GM06990 (cell line): Measurements from ENCODE around the gene ASAP2.

ENCODE experiments used
- DNase-seq: peaks from one replicate; pipeline ENCODE4 v3.0.0-alpha.2; 2011; ENCODE audit not compliant: insufficient read length; ENCODE audit errors: extremely low read depth
- H3K27me3 ChIP-seq: replicated peaks from 2 replicates; pipeline ENCODE4 v1.6.0; 2011; ENCODE audit warnings: low read length; ENCODE audit not compliant: control insufficient read depth, insufficient read depth
- H3K36me3 ChIP-seq: 2 replicates; pipeline ENCODE4 v1.5.1; 2011; ENCODE audit warnings: low read length; ENCODE audit not compliant: control insufficient read depth, insufficient read depth
- H3K4me3 ChIP-seq: replicated peaks from 2 replicates; pipeline ENCODE4 v1.5.1; 2011; ENCODE audit warnings: low read depth, mild to moderate bottlenecking, control low read depth, low read length
- TF ChIP-seq, protein P1 (sequence below): IDR thresholded peaks from 2 replicates; pipeline ENCODE4 v1.5.1; 2011; ENCODE audit warnings: low read length, control low read depth, mild to moderate bottlenecking, inconsistent platforms; ENCODE audit not compliant: insufficient read depth, poor library complexity, severe bottlenecking

ASAP2 gene

DNA sequence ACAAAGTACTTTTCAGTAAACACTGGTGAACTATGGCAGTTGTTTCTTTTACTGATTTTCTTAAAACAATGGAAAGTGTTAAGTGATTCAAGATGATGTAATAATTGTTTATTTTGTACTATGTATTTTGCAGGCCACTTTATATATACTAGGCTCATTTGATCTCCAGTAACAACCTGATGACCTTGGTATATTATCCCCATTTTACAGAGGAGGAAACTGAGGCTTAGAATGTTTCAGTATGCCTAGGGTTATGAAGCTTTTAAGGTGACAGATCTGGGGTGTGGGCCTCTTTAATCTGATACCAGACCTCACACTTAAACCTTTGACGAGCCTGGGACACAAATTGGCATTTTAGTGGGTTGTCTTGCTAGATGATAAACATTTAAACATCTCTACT lies 153.5 kb downstream of the ASAP2 start:
- TF ChIP-seq, protein P1, sequence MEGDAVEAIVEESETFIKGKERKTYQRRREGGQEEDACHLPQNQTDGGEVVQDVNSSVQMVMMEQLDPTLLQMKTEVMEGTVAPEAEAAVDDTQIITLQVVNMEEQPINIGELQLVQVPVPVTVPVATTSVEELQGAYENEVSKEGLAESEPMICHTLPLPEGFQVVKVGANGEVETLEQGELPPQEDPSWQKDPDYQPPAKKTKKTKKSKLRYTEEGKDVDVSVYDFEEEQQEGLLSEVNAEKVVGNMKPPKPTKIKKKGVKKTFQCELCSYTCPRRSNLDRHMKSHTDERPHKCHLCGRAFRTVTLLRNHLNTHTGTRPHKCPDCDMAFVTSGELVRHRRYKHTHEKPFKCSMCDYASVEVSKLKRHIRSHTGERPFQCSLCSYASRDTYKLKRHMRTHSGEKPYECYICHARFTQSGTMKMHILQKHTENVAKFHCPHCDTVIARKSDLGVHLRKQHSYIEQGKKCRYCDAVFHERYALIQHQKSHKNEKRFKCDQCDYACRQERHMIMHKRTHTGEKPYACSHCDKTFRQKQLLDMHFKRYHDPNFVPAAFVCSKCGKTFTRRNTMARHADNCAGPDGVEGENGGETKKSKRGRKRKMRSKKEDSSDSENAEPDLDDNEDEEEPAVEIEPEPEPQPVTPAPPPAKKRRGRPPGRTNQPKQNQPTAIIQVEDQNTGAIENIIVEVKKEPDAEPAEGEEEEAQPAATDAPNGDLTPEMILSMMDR: no peak
- Histone ChIP-seq H3K27me3 (no peaks in the 10 kb centered on the region; the same call in 1 of the 2 replicates), H3K4me3 (no peak overlapping the region), H3K36me3 (no peaks in the 10 kb centered on the region)
- no peak for DNase-seq

DNA sequence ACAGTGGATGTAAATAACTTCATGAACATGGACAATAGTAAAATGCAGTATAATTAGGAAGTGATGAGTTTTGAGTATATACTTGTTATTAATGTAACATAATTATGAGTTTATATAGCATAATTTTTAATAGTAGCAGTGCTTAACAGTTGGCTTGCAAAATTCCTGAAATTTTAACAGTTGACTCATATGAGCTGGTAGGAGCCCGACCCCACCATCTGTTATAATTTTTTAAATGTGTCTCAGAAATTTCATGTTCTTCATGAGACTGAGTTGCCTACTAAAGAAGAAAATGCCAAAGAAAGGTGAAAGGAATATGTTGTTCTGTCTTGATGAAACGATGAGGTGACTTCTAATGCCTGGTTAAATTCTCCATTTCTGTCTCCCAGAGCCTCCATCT lies 154.1 kb downstream of the ASAP2 start:
- no peak for DNase-seq
- Histone ChIP-seq H3K4me3 (no peak overlapping the region), H3K27me3 (no peaks in the 10 kb centered on the region; the same call in 1 of the 2 replicates), H3K36me3 (no peaks in the 10 kb centered on the region)
- TF ChIP-seq, protein P1: no peak

DNA sequence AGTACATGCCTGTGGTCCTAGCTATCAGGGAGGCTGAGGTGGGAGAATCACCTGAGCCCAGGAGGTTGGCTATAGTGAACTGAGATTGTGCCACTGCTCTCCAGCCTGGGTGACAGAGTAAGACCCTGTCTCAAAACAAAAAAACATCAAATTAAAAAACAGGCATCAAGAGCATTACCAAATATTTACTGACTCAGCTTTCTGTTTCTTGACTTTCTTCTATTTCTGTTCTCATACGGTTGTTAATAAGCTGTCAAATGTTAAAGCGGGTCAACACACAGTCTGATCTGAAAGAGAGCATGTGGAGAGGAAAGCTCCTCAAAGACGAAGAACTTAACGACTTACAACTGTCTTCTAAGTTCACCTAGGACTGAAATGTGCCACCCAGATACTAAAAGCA lies 157.8 kb downstream of the ASAP2 start:
- TF ChIP-seq, protein P1: no peak
- DNase-seq: no peak
- no peaks in the 10 kb centered on the region; the same call in 1 of the 2 replicates for H3K27me3 ChIP-seq
- H3K4me3 ChIP-seq: no peak overlapping the region
- H3K36me3 ChIP-seq: no peaks in the 10 kb centered on the region

DNA sequence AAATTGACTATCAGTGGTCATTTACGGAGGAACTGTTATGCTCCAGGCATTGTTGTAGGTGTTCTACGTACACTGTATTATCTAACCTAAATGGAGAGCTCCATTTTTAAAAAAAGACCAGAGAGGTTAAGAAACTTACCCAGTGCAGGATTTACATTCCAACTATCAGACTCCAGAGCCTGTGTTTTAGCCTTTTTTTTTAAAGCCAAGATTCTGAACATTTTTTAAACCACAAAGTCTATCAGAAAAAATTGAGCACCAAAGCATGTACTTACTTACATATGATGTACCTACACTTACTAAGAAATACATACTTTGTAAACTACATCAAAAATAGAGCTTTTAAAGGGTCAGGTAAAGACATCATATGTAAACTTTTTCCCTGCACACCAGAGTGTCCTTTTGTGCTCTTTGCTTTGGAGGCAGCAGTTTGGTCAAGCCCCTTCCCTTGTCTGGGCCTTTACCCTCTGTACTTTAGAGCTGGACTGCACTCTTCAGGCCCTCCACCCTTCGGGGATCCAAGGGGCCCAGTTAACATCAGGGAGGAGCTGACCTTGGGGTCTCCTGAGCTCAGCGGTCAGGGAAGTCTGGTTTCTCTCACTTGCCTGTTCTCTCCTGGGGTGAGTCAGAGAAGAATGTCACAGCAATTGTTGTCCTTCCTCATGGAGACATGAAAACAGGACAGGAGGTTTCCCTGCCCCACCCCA lies 158.3 kb downstream of the ASAP2 start:
- Histone ChIP-seq H3K36me3 (no peaks in the 10 kb centered on the region), H3K27me3 (no peaks in the 10 kb centered on the region; the same call in 1 of the 2 replicates), H3K4me3 (no peak overlapping the region)
- TF ChIP-seq, protein P1: no peak
- no peak for DNase-seq

DNA sequence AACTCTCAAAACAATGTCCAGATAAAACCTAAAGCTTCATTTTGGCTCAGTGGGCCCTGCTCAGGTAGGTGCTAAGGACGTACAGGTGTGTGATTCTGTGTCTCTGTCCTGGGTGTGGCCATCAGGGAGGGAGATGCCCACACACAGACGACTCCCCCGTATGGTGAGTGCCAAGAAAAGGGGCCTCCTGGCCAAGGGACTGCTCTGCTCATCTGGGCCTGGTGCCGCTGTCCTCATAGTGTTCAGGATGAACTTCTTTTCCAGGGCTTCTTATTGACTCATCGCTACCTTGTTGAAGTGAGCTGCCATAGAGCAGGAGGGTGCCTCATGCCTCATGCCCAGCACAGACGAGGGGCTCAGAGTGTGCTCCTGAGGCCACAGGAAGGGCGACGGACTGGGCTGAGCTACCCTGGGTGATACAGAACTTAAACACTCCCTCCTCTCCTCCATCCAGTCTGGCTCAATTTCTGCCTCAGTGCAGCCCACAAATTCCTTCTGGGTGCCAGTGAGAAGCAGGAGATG lies 158.9 kb downstream of the ASAP2 start:
- TF ChIP-seq, protein P1: no peak
- H3K27me3 ChIP-seq: no peaks in the 10 kb centered on the region; the same call in 1 of the 2 replicates
- H3K4me3 ChIP-seq: no peak overlapping the region
- no peaks in the 10 kb centered on the region for H3K36me3 ChIP-seq
- DNase-seq: no peak

DNA sequence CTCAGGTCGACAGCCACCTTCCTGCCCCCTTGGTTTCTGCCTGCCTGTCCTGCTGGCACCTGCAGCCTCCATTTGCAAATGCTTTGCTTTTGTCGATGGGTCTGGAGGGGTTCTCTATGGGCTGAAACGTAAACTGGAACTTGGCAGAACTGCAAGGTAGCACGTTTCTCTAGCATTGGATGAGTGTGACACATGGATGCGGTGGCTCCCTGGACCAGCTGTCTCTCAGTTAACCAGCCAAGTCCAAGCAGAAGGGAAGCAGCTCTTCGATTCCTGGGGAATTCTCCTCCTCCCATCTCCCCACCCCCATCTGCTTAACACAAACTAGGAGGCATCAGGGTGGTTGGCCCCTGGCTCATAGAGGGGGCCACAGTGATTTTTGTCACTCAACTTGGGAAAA lies 159.4 kb downstream of the ASAP2 start:
- Histone ChIP-seq H3K4me3 (no peak overlapping the region), H3K27me3 (no peaks in the 10 kb centered on the region; the same call in 1 of the 2 replicates), H3K36me3 (no peaks in the 10 kb centered on the region)
- TF ChIP-seq, protein P1: no peak
- no peak for DNase-seq
